OCI-LY3 (cell line): ENCODE results near the gene CHST15.

Source experiments
- H2AFZ ChIP-seq: fragments of 200-600, 300-600 bp; shearing (Covaris generic); 2 replicates; pipeline ENCODE4 v1.6.0; 2014; ENCODE audit warnings: antibody characterized with exemption, low read depth, low read length
- H3K27ac ChIP-seq: fragments of 200-600, 300-600 bp; sonication (generic); 2 replicates; pipeline ENCODE4 v1.5.1; 2014; ENCODE audit warnings: mild to moderate bottlenecking, low read length, moderate library complexity, mixed read lengths
- H3K27me3 ChIP-seq: fragments of 200-600, 300-600 bp; sonication (generic); 2 replicates; pipeline ENCODE4 v1.6.1; 2014; ENCODE audit warnings: low read depth, low read length, mixed read lengths
- H3K36me3 ChIP-seq: fragments of 200-600, 300-600 bp; sonication (generic); replicated peaks from 2 replicates; pipeline ENCODE3; 2014; ENCODE audit warnings: low read depth, low read length, mixed read lengths
- H3K4me1 ChIP-seq: fragments of 300-600, 200-600 bp; sonication (generic); 2 replicates; pipeline ENCODE4 v1.6.1; 2014; ENCODE audit warnings: low read length, mixed read lengths
- H3K4me2 ChIP-seq: fragments of 200-600, 300-600 bp; sonication (generic); 2 replicates; pipeline ENCODE4 v1.6.1; 2014; ENCODE audit warnings: low read length, mixed read lengths
- H3K4me3 ChIP-seq: fragments of 300-600, 200-600 bp; sonication (generic); 2 replicates; pipeline ENCODE4 v1.5.1; 2014; ENCODE audit warnings: antibody characterized with exemption, mild to moderate bottlenecking, low read length, moderate library complexity
- H3K79me2 ChIP-seq: fragments of 300-600, 200-600 bp; shearing (Covaris generic); 2 replicates; pipeline ENCODE4 v1.6.1; 2014; ENCODE audit warnings: mild to moderate bottlenecking, low read length, mixed read lengths
- H3K9ac ChIP-seq: fragments of 300-600, 200-600 bp; shearing (Covaris generic); 2 replicates; pipeline ENCODE4 v1.6.0; 2014; ENCODE audit warnings: mild to moderate bottlenecking, low read length, moderate library complexity
- H3K9me3 ChIP-seq: fragments of 200-600, 300-600 bp; shearing (Covaris generic); 2 replicates; pipeline ENCODE4 v1.6.1; 2014; ENCODE audit warnings: low read length, mixed read lengths; ENCODE audit not compliant: insufficient read depth
- H4K20me1 ChIP-seq: fragments of 200-600, 300-600 bp; sonication (generic); 2 replicates; pipeline ENCODE4 v1.6.1; 2016; ENCODE audit warnings: low read length, mixed read lengths; ENCODE audit not compliant: insufficient read depth
- EZH2phosphoT487 ChIP-seq: fragments of 200-600 bp; shearing (Covaris generic); IDR thresholded peaks from 2 replicates; pipeline ENCODE4 v1.6.1; 2018; ENCODE audit warnings: antibody characterized with exemption, mixed run types, low read depth
- TF ChIP-seq, protein P1 (sequence below): fragments of 200-600, 300-600 bp; sonication (generic); IDR thresholded peaks from 2 replicates; pipeline ENCODE4 v1.5.1; 2014; ENCODE audit warnings: antibody characterized with exemption, low read length, low read depth

Gene CHST15

GRCh38 chr10:123962756-123963530 lies 130.5 kb downstream of the CHST15 start:
- Histone ChIP-seq H3K4me1 (no peaks in the 10 kb centered on the region), H3K36me3 (no peaks in the 10 kb centered on the region), H2AFZ (no peak overlapping the region), H3K27ac (no peak overlapping the region), H3K4me3 (no peak overlapping the region), H3K9me3 (no peaks in the 10 kb centered on the region), H3K79me2 (no peaks in the 10 kb centered on the region), H3K27me3 (0 out of 2 replicates have a peak, but pooled peaks cover 8% of the 10 kb centered on the region), H3K4me2 (no peak overlapping the region), H3K9ac (no peak overlapping the region), H4K20me1 (no peaks in the 10 kb centered on the region)
- TF ChIP-seq, protein P1, sequence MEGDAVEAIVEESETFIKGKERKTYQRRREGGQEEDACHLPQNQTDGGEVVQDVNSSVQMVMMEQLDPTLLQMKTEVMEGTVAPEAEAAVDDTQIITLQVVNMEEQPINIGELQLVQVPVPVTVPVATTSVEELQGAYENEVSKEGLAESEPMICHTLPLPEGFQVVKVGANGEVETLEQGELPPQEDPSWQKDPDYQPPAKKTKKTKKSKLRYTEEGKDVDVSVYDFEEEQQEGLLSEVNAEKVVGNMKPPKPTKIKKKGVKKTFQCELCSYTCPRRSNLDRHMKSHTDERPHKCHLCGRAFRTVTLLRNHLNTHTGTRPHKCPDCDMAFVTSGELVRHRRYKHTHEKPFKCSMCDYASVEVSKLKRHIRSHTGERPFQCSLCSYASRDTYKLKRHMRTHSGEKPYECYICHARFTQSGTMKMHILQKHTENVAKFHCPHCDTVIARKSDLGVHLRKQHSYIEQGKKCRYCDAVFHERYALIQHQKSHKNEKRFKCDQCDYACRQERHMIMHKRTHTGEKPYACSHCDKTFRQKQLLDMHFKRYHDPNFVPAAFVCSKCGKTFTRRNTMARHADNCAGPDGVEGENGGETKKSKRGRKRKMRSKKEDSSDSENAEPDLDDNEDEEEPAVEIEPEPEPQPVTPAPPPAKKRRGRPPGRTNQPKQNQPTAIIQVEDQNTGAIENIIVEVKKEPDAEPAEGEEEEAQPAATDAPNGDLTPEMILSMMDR, result no peak
- no peak for TF ChIP-seq EZH2phosphoT487

DNA sequence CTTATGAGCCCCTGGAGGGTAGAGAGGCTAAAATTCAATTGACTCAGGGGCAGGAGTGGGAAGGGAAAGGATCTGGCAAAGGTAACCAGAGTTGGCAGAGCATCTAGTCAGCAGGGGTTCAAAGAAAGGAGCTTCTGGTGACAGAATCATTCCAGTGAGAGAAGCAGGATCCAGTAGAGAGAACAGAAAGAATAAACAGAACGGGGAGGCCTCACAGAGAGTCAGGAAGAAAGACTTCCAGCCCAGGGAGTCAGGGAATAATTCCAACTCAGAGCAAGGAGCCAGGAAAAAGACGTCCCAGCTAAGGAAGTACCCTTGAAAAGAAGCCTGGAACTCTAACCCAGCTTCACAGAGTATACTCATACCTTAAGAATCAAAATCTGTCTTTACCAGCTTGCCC lies 135.2 kb downstream of the CHST15 start:
- Histone ChIP-seq H3K4me2 (no peak overlapping the region), H3K27me3 (0 out of 2 replicates have a peak, but pooled peaks cover 5% of the 10 kb centered on the region), H3K4me3 (no peak overlapping the region), H3K9ac (no peak overlapping the region), H3K27ac (no peak overlapping the region), H3K4me1 (no peaks in the 10 kb centered on the region), H3K36me3 (no peaks in the 10 kb centered on the region), H3K79me2 (no peaks in the 10 kb centered on the region), H3K9me3 (no peaks in the 10 kb centered on the region), H2AFZ (no peak overlapping the region), H4K20me1 (no peaks in the 10 kb centered on the region)
- TF ChIP-seq, protein P1, result no peak
- no peak for TF ChIP-seq EZH2phosphoT487
